ENCODE measurements around the gene DUSP21.

The DUSP21 gene

DNA sequence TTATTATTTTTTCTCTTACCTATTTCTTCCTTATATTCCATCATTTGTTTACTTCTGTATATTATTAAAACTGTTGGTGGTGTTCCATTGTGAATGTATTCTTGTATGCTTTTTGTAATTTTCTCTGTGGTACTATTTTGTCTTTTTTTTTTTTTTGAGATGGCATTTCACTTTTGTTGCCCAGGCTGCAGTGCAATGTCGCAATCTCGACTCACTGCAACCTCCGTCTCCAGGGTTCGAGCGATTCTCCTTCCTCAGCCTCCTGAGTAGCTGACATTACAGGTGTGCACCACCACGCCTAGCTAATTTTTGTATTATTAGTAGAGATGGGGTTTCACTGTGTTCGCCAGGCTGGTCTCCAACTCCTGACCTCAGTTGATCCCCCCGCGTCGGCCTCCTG, 37.7 kb downstream of the DUSP21 start:
- 0 out of 2 replicates have a peak, but pooled peaks cover 3% of the 10 kb centered on the region for H3K36me3 ChIP-seq (ENCODE audit: control insufficient read depth, low read length)
- peaks cover 26% of the 10 kb centered on the region for H3K4me1 ChIP-seq (ENCODE audit: control insufficient read depth, low read length)
- no peak overlapping the region for H3K4me2 ChIP-seq (ENCODE audit: low read length)
- H3K27me3 ChIP-seq (ENCODE audit: control insufficient read depth, low read length): no peaks in the 10 kb centered on the region
- H3K9me2 ChIP-seq (replicated peaks; ENCODE audit: control insufficient read depth, low read length): no peaks in the 10 kb centered on the region
- peaks cover 99% of the 10 kb centered on the region for H3K79me2 ChIP-seq (ENCODE audit: control insufficient read depth, low read length)
- no peaks in the 10 kb centered on the region for H3K9me3 ChIP-seq (ENCODE audit: control insufficient read depth, insufficient read depth, low read length)
- TF ChIP-seq, protein P1, sequence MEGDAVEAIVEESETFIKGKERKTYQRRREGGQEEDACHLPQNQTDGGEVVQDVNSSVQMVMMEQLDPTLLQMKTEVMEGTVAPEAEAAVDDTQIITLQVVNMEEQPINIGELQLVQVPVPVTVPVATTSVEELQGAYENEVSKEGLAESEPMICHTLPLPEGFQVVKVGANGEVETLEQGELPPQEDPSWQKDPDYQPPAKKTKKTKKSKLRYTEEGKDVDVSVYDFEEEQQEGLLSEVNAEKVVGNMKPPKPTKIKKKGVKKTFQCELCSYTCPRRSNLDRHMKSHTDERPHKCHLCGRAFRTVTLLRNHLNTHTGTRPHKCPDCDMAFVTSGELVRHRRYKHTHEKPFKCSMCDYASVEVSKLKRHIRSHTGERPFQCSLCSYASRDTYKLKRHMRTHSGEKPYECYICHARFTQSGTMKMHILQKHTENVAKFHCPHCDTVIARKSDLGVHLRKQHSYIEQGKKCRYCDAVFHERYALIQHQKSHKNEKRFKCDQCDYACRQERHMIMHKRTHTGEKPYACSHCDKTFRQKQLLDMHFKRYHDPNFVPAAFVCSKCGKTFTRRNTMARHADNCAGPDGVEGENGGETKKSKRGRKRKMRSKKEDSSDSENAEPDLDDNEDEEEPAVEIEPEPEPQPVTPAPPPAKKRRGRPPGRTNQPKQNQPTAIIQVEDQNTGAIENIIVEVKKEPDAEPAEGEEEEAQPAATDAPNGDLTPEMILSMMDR (IDR thresholded peaks at IDR 0.05; ENCODE audit: low read depth, low read length, poor library complexity, severe bottlenecking): no peak
- TF ChIP-seq EZH2phosphoT487 (IDR thresholded peaks at IDR 0.05; ENCODE audit: borderline replicate concordance, low read length): no peak
- no peak overlapping the region for H3K4me3 ChIP-seq (ENCODE audit: low read length)
- no peak overlapping the region for H3K27ac ChIP-seq (ENCODE audit: low read depth, low read length)
- H3F3A ChIP-seq (ENCODE audit: control insufficient read depth, insufficient read depth): no peaks in the 10 kb centered on the region
- no peaks in the 10 kb centered on the region for H4K20me1 ChIP-seq (ENCODE audit: control insufficient read depth, insufficient read depth, low read depth, low read length)

DNA sequence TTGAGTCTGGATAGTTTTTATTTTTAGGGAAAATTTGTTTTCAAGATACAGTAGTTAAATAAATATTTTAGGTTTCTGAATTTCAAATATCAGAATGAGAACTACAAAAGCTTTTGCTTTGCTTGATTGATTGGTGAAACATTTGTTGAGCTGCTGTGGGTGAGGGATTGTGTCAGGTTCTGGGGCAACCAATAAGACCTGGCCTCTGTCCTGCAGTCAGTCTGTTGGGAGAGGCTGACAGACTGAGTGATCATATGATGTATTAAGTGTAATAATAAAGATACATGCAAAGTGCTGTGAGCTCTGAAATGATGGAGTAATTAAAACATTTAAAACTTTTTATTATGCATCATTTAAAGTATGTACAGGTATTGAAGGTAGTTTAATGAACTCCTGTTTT, 38.8 kb downstream of the DUSP21 start:
- Histone ChIP-seq H3K4me2 (ENCODE audit: low read length) (no peak overlapping the region), H3K36me3 (ENCODE audit: control insufficient read depth, low read length) (no peaks in the 10 kb centered on the region), H3K27me3 (ENCODE audit: control insufficient read depth, low read length) (no peaks in the 10 kb centered on the region), H3K9me2 (replicated peaks; ENCODE audit: control insufficient read depth, low read length) (no peaks in the 10 kb centered on the region), H3K79me2 (ENCODE audit: control insufficient read depth, low read length) (peaks cover 99% of the 10 kb centered on the region), H3K27ac (ENCODE audit: low read depth, low read length) (no peak overlapping the region), H3K4me1 (ENCODE audit: control insufficient read depth, low read length) (peaks cover 19% of the 10 kb centered on the region), H3K9me3 (ENCODE audit: control insufficient read depth, insufficient read depth, low read length) (no peaks in the 10 kb centered on the region), H3F3A (ENCODE audit: control insufficient read depth, insufficient read depth) (no peaks in the 10 kb centered on the region), H4K20me1 (ENCODE audit: control insufficient read depth, insufficient read depth, low read depth, low read length) (no peaks in the 10 kb centered on the region), H3K4me3 (ENCODE audit: low read length) (no peak overlapping the region)
- TF ChIP-seq, protein P1 (IDR thresholded peaks at IDR 0.05; ENCODE audit: low read depth, low read length, poor library complexity, severe bottlenecking): no peak
- no peak for TF ChIP-seq EZH2phosphoT487 (IDR thresholded peaks at IDR 0.05; ENCODE audit: borderline replicate concordance, low read length)

DNA sequence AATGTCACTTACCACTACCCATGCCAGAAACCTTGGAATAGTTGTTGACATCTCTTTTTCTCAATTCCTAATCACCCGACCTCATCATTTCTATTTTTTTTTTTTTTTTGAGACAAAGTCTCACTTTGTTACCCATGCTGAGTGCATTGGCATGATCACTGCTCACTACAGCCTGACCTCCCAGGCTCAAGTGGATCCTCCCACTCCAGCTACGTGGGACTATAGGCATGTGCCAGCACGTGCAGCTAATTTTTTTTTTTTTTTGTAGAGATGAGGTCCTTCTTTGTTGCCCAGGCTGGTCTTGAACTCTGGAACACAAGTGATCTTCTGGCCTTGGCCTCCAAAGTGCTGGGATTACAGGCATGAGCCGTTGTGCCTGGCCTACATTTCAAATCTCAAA, 41.1 kb downstream of the DUSP21 start:
- no peaks in the 10 kb centered on the region for H3K27me3 ChIP-seq (ENCODE audit: control insufficient read depth, low read length)
- H4K20me1 ChIP-seq (ENCODE audit: control insufficient read depth, insufficient read depth, low read depth, low read length): peaks cover 6% of the 10 kb centered on the region; the same call in 1 of the 2 replicates
- H3K9me2 ChIP-seq (replicated peaks; ENCODE audit: control insufficient read depth, low read length): no peaks in the 10 kb centered on the region
- no peaks in the 10 kb centered on the region for H3K36me3 ChIP-seq (ENCODE audit: control insufficient read depth, low read length)
- no peak for TF ChIP-seq EZH2phosphoT487 (IDR thresholded peaks at IDR 0.05; ENCODE audit: borderline replicate concordance, low read length)
- TF ChIP-seq, protein P1 (IDR thresholded peaks at IDR 0.05; ENCODE audit: low read depth, low read length, poor library complexity, severe bottlenecking): no peak
- H3K9me3 ChIP-seq (ENCODE audit: control insufficient read depth, insufficient read depth, low read length): no peaks in the 10 kb centered on the region
- peaks cover 5% of the 10 kb centered on the region; the same call in 1 of the 2 replicates for H3F3A ChIP-seq (ENCODE audit: control insufficient read depth, insufficient read depth)
- H3K4me1 ChIP-seq (ENCODE audit: control insufficient read depth, low read length): peaks cover 19% of the 10 kb centered on the region
- H3K79me2 ChIP-seq (ENCODE audit: control insufficient read depth, low read length): peaks cover 99% of the 10 kb centered on the region
- H3K4me2 ChIP-seq (ENCODE audit: low read length): no peak overlapping the region
- no peak overlapping the region for H3K4me3 ChIP-seq (ENCODE audit: low read length)
- no peak overlapping the region for H3K27ac ChIP-seq (ENCODE audit: low read depth, low read length)

All from DOHH2 (cell line).